ENCODE results near the gene POLR2E.
"Not testable (repeated sequence)": the region's sequence is repeated elsewhere in the genome, so short reads cannot be mapped to it uniquely, and the experiment has no call there.

DNA sequence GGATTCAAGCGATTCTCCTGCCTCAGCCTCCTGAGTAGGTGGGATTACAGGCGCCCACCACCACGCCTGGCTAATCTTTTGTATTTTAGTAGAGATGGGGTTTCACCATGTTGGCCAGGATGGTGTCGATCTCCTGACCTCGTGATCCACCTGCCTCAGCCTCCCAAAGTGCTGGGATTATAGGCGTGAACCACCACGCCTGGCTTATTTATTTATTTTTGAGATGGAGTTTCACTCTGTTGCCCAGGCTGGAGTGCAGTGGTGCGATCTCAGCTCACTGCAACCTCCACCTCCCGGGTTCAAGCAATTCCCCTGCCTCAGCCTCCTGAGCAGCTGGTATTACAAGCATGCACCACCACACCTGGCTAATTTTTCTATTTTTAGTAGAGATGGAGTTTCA lies 19.6 kb upstream of the POLR2E start:
- TF ChIP-seq, protein P1, sequence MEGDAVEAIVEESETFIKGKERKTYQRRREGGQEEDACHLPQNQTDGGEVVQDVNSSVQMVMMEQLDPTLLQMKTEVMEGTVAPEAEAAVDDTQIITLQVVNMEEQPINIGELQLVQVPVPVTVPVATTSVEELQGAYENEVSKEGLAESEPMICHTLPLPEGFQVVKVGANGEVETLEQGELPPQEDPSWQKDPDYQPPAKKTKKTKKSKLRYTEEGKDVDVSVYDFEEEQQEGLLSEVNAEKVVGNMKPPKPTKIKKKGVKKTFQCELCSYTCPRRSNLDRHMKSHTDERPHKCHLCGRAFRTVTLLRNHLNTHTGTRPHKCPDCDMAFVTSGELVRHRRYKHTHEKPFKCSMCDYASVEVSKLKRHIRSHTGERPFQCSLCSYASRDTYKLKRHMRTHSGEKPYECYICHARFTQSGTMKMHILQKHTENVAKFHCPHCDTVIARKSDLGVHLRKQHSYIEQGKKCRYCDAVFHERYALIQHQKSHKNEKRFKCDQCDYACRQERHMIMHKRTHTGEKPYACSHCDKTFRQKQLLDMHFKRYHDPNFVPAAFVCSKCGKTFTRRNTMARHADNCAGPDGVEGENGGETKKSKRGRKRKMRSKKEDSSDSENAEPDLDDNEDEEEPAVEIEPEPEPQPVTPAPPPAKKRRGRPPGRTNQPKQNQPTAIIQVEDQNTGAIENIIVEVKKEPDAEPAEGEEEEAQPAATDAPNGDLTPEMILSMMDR (IDR thresholded peaks at IDR 0.05): not testable (repeated sequence)
- TF ChIP-seq EP300, POLR2AphosphoS5, POLR2A (IDR thresholded peaks at IDR 0.05): not testable (repeated sequence)
